Neural cell (in vitro differentiated cells): ENCODE results near the gene SLC8A1. TPM values are rescaled to one million over a fixed set of nuclear protein-coding genes. Genes with fewer than 3 reads are reported as not detected.

Experiments used
- H2AFZ ChIP-seq: fragments of 200-600, 300-800 bp; sonication (generic), shearing (Covaris generic); 2 replicates; pipeline ENCODE4 v1.6.0; 2014; ENCODE audit warnings: low read depth, mild to moderate bottlenecking, antibody characterized with exemption, low read length, moderate library complexity
- H3F3A ChIP-seq: fragments of 200-600 bp; shearing (Covaris generic); 2 replicates; pipeline ENCODE4 v1.6.1; 2016; ENCODE audit warnings: mild to moderate bottlenecking, moderate library complexity, mixed read lengths, antibody characterized with exemption, low read length; ENCODE audit not compliant: insufficient read depth, poor library complexity, severe bottlenecking
- H3K27ac ChIP-seq: fragments of 200-600, 300-800 bp; sonication (generic), shearing (Covaris generic); 2 replicates; pipeline ENCODE4 v1.5.1; 2014; ENCODE audit warnings: mild to moderate bottlenecking, low read length, moderate library complexity
- H3K27me3 ChIP-seq: fragments of 300-800, 200-600 bp; sonication (generic), shearing (Covaris generic); 2 replicates; pipeline ENCODE4 v1.6.0; 2014; ENCODE audit warnings: mild to moderate bottlenecking, low read depth, low read length, moderate library complexity; ENCODE audit not compliant: insufficient read depth
- H3K36me3 ChIP-seq: fragments of 300-800, 200-600 bp; sonication (generic), shearing (Covaris generic); 2 replicates; pipeline ENCODE4 v1.5.1; 2014; ENCODE audit warnings: mild to moderate bottlenecking, antibody characterized with exemption, low read length, moderate library complexity; ENCODE audit not compliant: insufficient read depth
- H3K4me2 ChIP-seq: fragments of 300-800, 200-600 bp; sonication (generic), shearing (Covaris generic); 2 replicates; pipeline ENCODE4 v1.6.0; 2014; ENCODE audit warnings: mild to moderate bottlenecking, low read length
- H3K4me3 ChIP-seq: fragments of 300-800, 200-600 bp; sonication (generic), shearing (Covaris generic); 2 replicates; pipeline ENCODE4 v1.5.1; 2014; ENCODE audit warnings: mild to moderate bottlenecking, low read length, moderate library complexity
- H3K79me2 ChIP-seq: fragments of 200-600 bp; shearing (Covaris generic); replicated peaks from 2 replicates; pipeline ENCODE4 v1.6.0; 2014; ENCODE audit warnings: mild to moderate bottlenecking, low read length, moderate library complexity; ENCODE audit not compliant: insufficient read depth
- H3K9ac ChIP-seq: fragments of 300-800, 200-600 bp; sonication (generic), shearing (Covaris generic); 2 replicates; pipeline ENCODE4 v1.6.1; 2016; ENCODE audit warnings: mild to moderate bottlenecking, low read length, mixed read lengths
- H3K9me2 ChIP-seq: fragments of 200-600 bp; shearing (Covaris generic); 2 replicates; pipeline ENCODE4 v1.6.1; 2016; ENCODE audit warnings: mild to moderate bottlenecking, low read length, mixed read lengths; ENCODE audit not compliant: insufficient read depth
- H3K9me3 ChIP-seq: fragments of 200-600, 300-800 bp; sonication (generic), shearing (Covaris generic); 2 replicates; pipeline ENCODE4 v1.6.1; 2016; ENCODE audit warnings: mild to moderate bottlenecking, mixed run types, low read length, moderate library complexity, mixed read lengths
- H4K20me1 ChIP-seq: fragments of 200-600 bp; shearing (Covaris generic); 2 replicates; pipeline ENCODE4 v1.6.1; 2016; ENCODE audit warnings: mild to moderate bottlenecking, mixed run types; ENCODE audit not compliant: insufficient read depth
- EP300 ChIP-seq: fragments of 450-650 bp; conservative IDR thresholded peaks from 2 replicates; pipeline ENCODE4 v1.6.1; 2014; ENCODE audit warnings: antibody characterized with exemption, mild to moderate bottlenecking, moderate library complexity; ENCODE audit not compliant: poor library complexity, severe bottlenecking
- EZH2 ChIP-seq: fragments of 200-600, 300-800 bp; shearing (Covaris generic), sonication (generic); IDR thresholded peaks from 2 replicates; pipeline ENCODE4 v1.6.1; 2014; ENCODE audit warnings: antibody characterized with exemption, low read length, borderline replicate concordance, mild to moderate bottlenecking; ENCODE audit not compliant: insufficient read depth, poor library complexity, severe bottlenecking
- MXI1 ChIP-seq: fragments of 450-650 bp; conservative IDR thresholded peaks from 2 replicates; pipeline ENCODE4 v1.6.1; 2014; ENCODE audit warnings: antibody characterized with exemption, mild to moderate bottlenecking; ENCODE audit not compliant: poor library complexity, severe bottlenecking
- POLR2AphosphoS5 ChIP-seq: IDR thresholded peaks from 2 replicates; pipeline ENCODE4 v1.6.1; 2012
- RAD21 ChIP-seq: fragments of 450-650 bp; conservative IDR thresholded peaks from 2 replicates; pipeline ENCODE4 v1.6.1; 2014; ENCODE audit warnings: antibody characterized with exemption, mild to moderate bottlenecking, moderate library complexity
- REST ChIP-seq: IDR thresholded peaks from 2 replicates; pipeline ENCODE4 v1.6.1; 2012; ENCODE audit warnings: borderline replicate concordance
- SMC3 ChIP-seq: fragments of 450-650 bp; conservative IDR thresholded peaks from 2 replicates; pipeline ENCODE4 v1.6.1; 2014; ENCODE audit warnings: antibody characterized with exemption, mild to moderate bottlenecking, moderate library complexity; ENCODE audit not compliant: poor library complexity
- TAF1 ChIP-seq: IDR thresholded peaks from 2 replicates; pipeline ENCODE4 v1.6.1; 2012; ENCODE audit warnings: low read depth
- polyA plus RNA-seq: library from polyadenylated mRNA; depleted of rRNA; stranded (reverse); fragments of >200 nt; gene quantifications from 2 replicates; pipeline ENCODE4 v1.2.3, GENCODE V29; 2014
- TF ChIP-seq, protein P1 (sequence below): fragments of 450-650 bp; IDR thresholded peaks from 2 replicates; pipeline ENCODE4 v1.5.1; 2014; ENCODE audit warnings: antibody characterized with exemption, mild to moderate bottlenecking, moderate library complexity; ENCODE audit not compliant: poor library complexity, severe bottlenecking

The SLC8A1 gene
- polyA plus RNA-seq, 1 donor from 2014 or later = 18.7 TPM

GRCh38 chr2:40178971-40179370, 272.9 kb downstream of the SLC8A1 start:
- Histone ChIP-seq H3K9me3 (no peaks in the 10 kb centered on the region), H3K9ac (no peak overlapping the region), H3K27ac (no peak overlapping the region), H3K9me2 (no peaks in the 10 kb centered on the region), H3K4me3 (no peak overlapping the region), H3K79me2 (no peaks in the 10 kb centered on the region), H4K20me1 (no peaks in the 10 kb centered on the region), H3K27me3 (no peaks in the 10 kb centered on the region), H3K4me2 (no peak overlapping the region), H3K36me3 (no peaks in the 10 kb centered on the region), H2AFZ (no peak overlapping the region), H3F3A (no peaks in the 10 kb centered on the region)
- no peak for TF ChIP-seq POLR2AphosphoS5
- TF ChIP-seq, protein P1, sequence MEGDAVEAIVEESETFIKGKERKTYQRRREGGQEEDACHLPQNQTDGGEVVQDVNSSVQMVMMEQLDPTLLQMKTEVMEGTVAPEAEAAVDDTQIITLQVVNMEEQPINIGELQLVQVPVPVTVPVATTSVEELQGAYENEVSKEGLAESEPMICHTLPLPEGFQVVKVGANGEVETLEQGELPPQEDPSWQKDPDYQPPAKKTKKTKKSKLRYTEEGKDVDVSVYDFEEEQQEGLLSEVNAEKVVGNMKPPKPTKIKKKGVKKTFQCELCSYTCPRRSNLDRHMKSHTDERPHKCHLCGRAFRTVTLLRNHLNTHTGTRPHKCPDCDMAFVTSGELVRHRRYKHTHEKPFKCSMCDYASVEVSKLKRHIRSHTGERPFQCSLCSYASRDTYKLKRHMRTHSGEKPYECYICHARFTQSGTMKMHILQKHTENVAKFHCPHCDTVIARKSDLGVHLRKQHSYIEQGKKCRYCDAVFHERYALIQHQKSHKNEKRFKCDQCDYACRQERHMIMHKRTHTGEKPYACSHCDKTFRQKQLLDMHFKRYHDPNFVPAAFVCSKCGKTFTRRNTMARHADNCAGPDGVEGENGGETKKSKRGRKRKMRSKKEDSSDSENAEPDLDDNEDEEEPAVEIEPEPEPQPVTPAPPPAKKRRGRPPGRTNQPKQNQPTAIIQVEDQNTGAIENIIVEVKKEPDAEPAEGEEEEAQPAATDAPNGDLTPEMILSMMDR = no peak
- TF ChIP-seq EP300 = no peak
- TF ChIP-seq SMC3 = no peak
- TF ChIP-seq REST = no peak
- TF ChIP-seq TAF1 = no peak
- TF ChIP-seq MXI1 = no peak
- TF ChIP-seq EZH2 = no peak
- no peak for TF ChIP-seq RAD21

DNA sequence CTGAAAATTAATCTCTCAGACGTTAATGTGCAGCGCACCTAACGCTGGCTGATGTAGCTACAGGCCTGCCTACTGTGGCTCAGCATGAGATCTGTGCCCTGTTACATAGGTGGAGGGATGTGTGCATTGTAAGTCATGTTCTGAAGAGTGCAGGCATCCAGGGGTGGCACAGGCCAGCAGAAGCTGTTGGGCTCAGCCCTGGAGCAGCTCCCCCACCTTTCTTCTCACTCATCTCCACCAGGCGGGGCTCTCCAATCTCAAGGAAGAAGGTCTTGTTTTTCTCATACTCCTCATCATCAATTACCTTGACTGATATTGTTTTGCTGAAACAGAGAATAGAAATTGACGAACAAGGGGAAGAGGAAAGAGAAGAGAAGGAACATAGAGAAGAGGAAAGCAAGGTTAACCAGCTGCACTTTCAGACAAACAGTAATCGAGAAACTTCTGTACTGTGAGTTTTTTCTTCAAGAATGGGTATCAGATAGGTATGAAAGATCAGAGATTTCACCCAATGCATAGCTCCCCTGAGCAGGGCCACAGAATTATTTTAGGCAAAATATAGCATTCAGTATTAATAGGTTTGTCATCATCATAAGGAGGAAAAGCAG, 273.6 kb downstream of the SLC8A1 start:
- Histone ChIP-seq H3K4me2 (no peak overlapping the region), H3K9me2 (no peaks in the 10 kb centered on the region), H3K4me3 (no peak overlapping the region), H3K36me3 (no peaks in the 10 kb centered on the region), H3K79me2 (no peaks in the 10 kb centered on the region), H3K9me3 (no peaks in the 10 kb centered on the region), H2AFZ (no peak overlapping the region), H4K20me1 (no peaks in the 10 kb centered on the region), H3F3A (no peaks in the 10 kb centered on the region), H3K27ac (no peak overlapping the region), H3K9ac (no peak overlapping the region), H3K27me3 (no peaks in the 10 kb centered on the region)
- no peak for TF ChIP-seq REST
- TF ChIP-seq MXI1 = no peak
- no peak for TF ChIP-seq RAD21
- no peak for TF ChIP-seq TAF1
- TF ChIP-seq EP300 = no peak
- no peak for TF ChIP-seq POLR2AphosphoS5
- TF ChIP-seq EZH2 = no peak
- TF ChIP-seq SMC3 = no peak
- TF ChIP-seq, protein P1 = no peak
